Epithelial cell of prostate (primary cell): ENCODE data around the gene PI4KA.

Experiments
- DNase-seq: peaks from one replicate; pipeline ENCODE4 v3.0.0-alpha.2; 2011; ENCODE audit warnings: low read depth, low spot score
- H3K27ac ChIP-seq: fragments of 450-650 bp; 2 replicates; pipeline ENCODE4 v1.5.1; 2017; ENCODE audit warnings: mild to moderate bottlenecking

The PI4KA gene

DNA sequence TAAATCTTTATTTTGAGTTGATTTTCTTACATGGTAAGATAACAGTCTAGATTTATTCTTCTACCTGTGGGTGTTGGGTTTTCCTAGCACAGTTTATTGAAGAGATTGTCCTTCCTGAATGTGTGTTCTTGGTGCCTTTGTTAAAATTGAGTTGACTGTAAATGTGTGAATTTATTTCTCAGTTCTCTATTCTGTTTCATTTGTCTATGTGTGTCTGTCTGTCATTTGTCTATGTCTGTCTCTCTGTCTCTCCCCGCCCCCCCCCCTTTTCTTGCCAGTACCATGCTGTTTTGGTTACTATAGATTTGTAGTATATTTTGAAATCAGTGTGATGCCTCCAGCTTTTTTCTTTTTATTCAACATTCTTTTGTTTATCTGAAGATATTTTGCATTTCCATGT lies 199.4 kb downstream of the PI4KA start:
- no peak for DNase-seq
- H3K27ac ChIP-seq = no peak overlapping the region

DNA sequence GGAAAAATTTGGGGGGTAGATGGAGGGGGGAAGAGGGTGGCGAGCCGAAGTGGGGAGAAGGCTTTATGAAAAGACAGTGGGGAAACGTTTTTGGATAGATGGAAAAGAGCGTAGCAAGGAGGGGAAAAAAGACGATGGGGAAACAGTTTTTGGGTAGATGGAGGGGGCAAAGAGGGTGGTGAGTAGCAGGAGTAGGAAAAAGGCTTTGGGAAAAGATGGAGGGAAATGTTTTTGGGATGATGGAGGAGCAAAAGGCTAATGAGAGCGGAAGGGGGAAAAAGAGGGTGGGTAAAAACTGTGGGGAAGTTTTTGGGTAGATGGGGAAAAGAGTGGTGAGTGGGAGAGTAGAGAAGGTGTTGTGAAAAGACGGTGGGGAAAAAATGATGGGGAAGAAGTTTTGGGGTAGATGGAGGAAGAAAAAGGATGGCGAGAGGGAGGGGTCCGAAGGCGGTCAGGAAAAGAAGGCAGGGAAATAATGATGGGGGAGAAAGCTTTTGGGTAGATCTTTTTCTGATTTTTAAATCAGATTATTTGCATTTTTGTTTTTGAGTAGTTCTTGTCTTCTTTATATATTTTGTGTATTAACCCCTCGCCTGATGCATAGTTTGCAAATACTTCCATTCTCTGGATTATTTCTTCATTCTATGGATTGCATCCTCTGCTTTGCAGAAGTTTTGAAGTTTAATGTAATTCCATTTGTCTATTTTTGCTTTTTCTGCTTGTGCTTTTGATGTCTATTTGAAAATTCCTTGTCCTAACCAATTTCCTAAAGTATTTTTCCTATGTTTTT lies 200.0 kb downstream of the PI4KA start:
- H3K27ac ChIP-seq = no peak overlapping the region
- DNase-seq = no peak

DNA sequence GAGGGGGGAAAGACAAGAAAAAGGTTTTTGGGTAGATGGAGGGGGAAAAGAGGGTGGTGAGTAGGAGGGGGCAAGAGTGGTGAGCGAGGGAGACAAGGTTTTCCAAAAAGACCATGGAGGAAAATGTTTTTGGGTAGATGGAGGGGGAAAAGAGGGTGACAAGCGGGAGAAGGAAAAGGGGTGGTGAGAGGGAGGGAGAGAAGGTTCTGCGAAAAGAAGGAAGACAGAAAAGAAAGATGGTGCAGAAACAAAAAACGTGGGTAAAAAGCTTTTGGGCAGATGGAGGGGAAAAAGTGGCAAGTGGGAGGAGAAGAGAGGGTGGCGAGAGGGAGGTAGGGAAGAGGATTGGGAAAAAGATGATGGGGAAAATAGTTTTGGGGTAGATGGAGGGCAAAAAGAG lies 200.6 kb downstream of the PI4KA start:
- no peak for DNase-seq
- no peak overlapping the region for H3K27ac ChIP-seq
